Ecto neural progenitor cell (in vitro differentiated cells): ENCODE results near the gene RHCE.
"Not testable (repeated sequence)": the region's sequence is repeated elsewhere in the genome, so short reads cannot be mapped to it uniquely, and the experiment has no call there.

ENCODE experiments used
- DNase-seq: peaks from one replicate; pipeline ENCODE4 v3.0.0-alpha.2; 2018; ENCODE audit warnings: low spot score

RHCE gene

DNA sequence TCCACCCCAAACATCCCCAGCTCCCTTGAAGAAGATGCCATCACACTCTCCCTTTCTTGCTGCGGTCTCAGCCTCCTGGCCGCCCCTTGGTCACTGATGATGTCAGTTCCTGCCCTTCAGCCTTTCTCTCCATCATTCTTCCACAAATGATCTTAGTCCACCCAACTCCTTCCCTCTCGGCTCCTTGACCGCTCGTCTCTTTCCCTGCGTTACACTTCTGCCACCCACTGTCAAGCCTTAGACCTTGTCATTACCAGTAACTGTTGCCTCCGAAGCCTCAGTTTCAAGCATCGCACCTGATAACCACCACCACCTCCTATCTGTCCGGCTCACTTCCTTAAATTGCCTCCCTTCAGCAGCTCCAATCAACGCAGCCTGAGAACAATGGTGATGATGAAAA, 23.1 kb downstream of the RHCE start:
- DNase-seq = not testable (repeated sequence)

DNA sequence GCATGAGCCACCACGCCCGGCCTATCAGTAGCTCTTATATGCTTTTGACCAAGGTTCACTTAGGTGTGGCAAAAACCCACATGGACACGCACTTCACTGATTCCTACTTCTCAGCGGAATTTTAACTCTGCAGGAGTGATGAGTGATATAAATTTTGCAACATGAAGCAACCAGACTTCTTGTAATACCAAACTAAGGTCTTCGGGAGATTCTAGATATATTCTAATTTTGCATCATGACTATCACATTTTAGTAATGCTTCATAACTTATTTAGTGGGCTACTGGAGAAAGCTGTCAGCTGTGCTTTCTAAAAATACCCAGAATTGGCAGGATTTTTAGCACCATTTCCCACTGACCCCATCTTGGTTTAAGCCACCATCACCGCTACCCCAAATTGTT, 27.8 kb downstream of the RHCE start:
- DNase-seq = no peak

DNA sequence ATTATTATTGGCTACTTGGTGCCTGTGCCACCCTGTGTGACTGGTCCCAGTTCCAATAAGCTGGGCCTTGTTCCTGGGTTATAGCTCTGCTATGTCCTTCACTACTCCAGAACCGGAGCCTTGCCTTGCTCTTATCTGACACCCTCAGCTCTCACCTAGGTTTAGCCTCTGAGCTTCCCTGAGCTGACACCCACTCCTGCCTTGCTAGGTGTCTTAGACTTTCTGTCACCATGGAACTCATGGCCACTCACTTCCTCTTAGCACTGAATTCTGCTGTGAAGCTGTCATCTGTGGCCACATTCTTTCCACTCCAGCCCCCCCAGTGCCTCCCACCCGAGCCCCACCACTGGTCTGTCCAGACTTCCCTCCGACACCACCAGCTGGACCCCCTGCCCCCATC, 30.9 kb downstream of the RHCE start:
- DNase-seq = not testable (repeated sequence)

DNA sequence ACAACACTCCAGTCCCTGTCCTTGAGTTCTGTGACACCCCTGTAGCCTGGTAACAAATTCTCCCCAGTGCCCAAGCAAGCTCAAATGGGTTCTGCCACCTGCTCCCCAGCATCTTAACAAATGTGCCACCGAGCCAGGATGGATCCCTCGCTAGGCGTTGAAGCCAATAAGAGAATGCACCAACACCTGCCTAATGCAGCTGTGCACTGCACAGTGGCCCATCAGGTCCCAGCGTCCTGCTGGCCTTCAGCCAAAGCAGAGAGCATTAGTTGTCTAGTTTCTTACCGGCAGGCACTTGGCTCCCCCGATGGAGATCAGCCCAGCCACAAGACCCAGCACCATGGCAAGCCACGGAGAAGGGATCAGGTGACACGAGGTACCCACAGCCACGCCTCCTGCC, 31.9 kb downstream of the RHCE start:
- not testable (repeated sequence) for DNase-seq

DNA sequence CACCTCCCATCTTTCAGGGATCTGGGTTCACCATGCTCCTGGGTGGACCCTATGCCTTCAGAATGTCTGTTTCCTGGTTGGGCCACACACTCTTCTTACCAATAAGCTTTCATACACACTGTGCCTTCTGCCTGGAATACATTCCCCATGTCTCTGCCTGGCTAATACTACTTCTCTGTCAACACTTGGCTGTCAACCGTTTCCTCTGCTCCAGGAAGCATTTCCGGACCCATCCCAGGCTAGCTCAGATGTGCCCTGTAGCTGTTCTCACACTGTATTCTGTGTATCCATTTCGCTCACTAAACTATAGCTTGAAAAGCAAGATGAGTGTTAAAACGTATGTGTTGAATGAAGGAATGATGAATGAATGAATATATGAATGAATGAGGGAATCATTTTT, 33.5 kb downstream of the RHCE start:
- not testable (repeated sequence) for DNase-seq

DNA sequence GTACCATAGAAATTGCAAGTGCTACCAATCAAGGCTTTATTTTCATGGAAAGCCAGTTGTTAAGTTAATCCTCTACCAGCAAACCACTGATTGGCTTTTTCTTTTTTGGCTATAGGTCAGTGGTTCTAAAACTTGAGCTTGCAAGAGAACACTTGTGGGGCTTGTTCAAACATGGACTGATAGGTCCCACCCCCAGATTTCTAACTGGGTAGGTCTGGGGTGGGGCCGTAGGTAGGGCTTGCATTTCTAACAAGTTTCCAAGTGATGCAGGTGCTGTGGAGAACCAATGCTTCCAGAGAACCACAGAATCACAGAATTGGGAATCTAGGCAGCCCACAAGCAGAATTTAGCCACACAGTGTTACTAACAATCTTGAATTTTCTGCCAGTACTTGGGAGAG, 36.8 kb downstream of the RHCE start:
- DNase-seq = not testable (repeated sequence)

DNA sequence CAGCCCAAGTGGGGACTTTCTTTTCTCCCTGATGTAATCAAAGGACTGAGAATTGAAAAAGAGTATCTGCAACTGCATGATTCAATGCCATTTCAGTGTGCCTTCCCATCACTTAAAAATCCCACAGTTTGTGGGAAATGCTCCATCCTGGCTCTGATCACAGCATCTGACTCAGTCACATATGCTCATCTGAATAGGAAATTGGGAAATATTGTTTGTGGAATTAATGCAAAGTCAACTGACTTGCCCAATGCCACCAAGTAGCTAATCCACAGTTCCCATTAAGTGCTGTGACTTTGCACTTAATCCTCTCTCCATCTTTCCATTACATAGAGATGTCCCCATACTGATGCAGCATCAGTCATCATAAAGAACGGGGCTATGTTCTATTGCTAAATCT, 37.5 kb downstream of the RHCE start:
- not testable (repeated sequence) for DNase-seq

DNA sequence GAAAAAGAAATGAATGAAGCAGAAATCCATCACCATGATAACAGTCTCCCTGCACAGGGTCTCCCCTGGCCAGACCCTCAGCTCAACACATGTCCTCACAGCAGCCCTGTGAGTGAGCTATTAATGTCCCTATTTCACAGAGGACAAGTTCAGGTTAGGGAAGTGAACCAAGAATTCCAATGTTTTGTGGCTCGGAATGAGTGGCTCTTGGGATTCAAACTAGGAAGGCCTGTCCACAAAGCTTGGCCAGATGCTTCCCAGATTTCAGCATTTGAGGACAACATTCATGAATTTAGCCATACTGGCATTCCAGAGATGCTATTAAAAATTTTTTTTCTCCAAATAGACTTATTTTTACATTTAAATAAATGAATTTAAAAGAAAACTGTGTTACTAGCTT, 38.1 kb downstream of the RHCE start:
- DNase-seq = not testable (repeated sequence)

DNA sequence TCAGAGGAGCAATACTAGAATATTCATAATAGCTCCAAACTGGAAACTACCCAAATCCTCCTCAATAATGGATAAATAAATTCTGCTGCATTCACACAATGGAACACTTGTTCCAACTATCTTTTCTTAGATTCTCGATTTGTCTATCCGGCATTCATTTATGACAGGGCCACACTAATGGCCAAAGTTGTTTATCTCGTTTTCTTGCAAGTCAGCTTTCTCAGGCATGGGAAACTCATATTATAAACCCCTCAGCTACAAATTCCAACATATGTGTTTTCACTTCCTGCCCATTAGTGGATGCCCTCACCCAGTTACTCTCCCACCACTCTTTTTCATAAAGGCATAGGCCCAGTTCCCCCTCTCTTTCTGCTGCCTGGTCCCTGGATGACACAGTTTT, 42.3 kb downstream of the RHCE start:
- not testable (repeated sequence) for DNase-seq

DNA sequence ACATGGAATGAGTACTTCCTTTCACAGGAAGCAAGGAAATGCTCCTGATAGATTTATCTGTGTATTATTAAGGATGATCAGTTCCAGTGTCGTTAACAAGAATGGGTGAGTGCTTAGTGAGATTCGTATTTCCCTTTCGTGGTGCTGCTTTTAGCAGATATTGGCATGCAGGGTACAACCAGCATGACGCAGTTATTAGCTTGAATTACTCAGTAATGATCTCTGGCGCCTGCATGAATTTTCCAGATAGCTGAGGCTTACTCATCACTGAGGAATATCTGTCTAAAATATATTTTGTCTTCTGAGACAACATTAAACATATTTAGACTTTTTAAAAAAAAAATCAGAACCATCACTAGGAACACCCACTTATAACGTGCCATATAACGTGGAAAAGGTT, 48.9 kb downstream of the RHCE start:
- not testable (repeated sequence) for DNase-seq

DNA sequence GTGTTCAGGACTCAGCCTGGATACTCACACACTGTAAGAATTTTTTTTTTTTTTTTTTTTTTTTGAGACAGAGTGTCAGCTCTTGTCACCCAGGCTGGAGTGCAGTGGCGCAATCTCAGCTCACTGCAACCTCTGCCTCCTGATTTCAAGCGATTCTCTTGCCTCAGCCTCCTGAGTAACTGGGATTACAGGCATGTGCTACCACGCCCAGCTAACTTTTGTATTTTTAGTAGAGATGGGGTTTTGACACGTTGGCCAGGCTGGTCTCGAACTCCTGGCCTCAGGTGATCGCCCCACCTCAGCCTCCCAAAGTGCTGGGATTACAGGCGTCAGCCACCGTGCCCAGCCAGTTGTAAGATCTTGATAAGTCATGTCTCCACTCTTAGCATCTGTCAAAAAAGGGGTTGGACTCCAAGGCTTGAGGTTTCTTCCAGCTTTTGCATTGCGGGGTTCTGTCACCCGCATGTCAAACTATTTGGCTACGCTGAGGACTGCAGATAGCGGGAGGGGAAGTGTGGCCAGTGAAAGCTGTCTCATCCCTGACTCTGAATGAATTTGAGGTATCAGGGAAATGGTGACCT, 50.8 kb downstream of the RHCE start:
- DNase-seq = not testable (repeated sequence)

DNA sequence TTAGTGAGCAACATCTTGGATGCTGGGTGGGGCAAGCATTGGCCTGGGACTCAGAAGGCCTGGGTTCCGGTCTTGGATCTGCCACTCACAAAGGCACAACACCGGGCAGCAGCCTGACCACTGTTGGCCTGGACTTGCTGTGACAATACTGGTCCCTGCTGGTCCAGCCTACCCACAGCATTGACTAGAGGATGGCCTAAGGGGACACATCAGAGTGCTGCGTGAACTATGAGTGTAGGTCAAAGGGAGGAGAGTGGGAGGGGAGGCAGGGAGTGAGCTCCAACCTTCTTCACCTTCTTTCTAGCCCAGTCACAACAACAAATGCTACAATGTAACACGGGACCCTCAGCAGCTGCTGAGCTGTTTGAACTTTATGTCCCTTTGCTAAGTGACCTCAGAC, 51.4 kb downstream of the RHCE start:
- DNase-seq = no peak

DNA sequence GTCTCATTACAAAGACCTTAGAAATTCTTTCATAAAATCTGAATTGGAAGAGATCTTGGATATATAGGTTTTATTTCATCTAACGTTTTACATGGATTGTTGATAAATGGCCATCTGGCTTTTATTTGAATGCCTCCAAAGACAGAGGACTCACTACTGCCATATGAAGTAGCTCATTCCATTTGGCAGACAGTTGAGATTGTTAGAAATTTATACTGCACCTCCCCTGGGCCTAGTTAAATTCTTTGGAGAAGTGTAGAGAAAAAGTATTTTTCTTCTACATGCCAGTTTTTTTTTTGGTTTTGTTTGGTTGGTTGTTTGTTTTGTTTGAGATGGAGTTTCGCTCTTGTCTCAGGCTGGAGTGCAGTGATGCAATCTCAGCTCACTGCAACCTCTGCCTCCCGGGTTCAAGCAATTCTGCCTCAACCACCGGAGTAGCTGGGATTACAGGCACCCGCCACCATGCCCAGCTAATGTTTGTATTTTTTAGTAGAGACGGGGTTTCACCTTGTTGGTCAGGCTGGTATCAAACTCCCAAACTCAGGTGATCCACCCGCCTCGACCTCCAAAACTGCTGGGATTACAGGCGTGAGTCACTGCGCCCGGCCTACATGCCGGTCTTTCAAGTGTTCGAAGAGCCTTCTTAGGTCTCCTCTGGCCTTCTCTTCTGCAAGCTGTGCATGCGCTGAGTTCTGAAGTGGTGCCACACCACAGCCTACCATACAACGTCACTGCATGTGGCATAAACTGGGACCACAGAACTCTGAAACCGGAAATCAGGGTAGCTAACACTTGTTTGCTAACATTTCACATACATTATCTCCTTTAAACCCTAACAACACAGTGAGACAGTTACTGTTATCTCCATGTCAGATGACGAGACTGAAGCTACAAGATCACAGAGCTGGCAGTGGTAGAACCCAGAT, 57.7 kb downstream of the RHCE start:
- not testable (repeated sequence) for DNase-seq

DNA sequence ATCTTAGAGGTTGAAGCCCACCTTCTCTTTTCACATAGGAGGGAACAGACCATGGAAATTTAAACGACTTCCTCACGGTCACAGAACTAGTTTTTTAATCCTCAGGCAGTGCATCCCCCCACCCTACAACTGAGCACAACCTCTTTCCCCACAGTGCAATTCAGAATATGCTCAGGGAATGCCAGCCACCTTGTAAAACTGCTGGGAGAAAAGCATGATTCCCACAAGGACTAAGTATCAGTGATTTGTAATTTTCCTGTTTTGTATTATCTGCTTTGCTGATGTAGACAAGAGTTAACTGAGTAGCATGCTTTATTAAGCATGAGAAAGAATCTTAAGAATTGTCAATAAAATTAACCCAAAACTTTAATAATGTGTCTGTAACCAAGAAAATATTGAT, 58.7 kb downstream of the RHCE start:
- no peak for DNase-seq

DNA sequence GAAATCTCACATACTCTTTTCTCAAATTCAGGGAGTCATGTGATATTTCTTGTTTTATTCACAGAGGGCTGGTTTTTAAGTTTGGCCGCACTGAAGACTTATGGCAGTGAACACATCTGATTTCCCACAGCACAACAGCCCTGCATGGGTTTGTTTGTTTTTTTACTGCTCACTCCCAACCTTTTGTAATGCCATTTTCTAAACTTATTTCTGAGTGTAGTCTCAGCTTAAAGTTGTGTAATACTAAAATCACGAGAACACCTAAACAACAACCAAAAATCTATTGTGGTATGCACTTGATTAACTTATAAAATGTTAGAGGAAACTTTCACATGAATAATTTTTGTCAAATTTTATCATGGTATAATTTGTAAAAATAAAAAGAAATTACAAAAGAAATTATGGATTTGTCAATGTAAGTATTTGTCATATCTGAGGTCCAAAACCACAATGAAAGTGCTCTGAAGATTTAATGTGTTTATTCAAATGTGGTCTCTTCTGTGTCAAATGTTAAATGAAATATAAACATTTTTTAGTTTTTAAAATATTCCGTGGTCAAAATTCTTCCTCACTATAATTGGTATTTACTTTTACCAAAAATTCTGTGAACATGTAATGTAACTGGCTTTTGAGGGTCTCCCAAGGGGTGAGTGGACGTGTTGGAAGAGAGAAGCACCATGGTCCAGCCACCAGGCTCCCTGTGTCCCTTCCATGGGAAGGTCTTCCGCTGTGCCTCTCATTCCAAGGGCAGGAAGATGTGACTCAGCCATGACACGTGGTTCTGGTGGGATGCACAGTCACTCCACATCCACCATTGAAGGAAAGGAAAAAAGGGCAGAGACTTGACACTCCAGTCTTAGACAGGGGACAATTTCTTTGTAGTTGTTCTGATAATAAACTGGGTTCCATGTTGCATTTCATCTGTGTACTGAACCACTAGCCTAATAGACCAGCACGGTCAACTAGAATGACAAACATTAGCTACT, 59.7 kb downstream of the RHCE start:
- no peak for DNase-seq

DNA sequence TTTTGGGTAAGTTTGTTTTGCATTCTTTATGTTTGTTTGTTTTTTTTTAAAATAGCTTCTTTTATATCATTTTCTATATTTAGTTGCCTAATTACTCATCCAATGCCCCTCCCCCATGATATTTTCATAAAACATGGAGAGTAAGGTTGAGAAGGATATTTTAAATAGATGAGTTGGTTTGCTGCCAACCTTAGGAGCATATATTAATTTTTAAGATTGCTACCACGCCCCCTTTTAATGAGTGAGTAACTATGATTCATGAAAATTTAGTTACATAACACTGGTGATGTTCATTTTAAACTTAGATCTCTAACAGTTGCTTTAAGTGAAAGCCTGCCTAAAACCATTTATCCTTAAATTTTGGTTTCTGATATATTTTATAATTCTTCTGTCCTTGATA, 63.8 kb downstream of the RHCE start:
- DNase-seq = no peak

DNA sequence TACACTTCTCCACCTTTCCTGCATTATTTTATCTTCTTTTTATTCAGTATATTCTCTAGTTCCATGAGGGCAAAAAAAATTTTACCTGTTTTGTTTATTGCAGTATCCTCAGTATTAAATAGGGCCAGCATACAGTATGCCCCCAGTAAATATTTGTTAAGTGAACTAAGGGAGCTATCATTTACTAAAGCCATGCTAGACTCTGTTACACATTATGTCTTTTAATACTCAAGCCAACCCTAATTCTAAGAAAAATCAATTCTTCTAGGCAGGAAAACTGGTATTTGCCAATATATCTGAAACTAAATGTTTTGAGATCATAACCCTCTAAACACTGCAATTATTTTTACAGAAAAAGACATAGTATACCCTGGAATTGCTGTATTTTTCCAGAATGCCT, 64.2 kb downstream of the RHCE start:
- no peak for DNase-seq

DNA sequence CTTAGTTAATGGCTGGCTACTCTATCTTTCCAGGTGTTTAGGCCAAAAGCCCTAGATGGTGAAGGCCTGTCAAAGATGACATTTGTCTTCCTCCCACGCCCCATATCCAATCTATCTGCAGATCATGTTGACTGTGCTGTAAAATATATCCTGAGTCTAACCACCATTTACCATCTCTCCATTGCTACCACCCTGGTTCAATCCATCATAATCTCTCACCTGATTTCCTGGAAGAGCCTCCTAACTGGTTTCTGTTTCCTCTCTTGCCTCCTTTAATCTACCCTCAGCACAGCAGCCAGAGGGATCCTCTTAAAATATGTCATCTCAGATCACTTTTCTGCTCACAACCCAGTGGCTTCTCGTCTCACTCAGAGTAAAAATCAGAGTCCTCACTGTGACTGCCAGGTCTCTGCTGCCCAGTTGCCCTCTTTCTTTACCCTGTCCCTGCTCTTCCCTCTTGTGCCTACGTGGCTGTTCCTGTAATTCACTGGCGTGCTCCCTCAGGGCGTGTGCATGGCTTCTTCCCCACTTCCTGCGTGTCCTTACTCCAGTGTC, 64.7 kb downstream of the RHCE start:
- no peak for DNase-seq

DNA sequence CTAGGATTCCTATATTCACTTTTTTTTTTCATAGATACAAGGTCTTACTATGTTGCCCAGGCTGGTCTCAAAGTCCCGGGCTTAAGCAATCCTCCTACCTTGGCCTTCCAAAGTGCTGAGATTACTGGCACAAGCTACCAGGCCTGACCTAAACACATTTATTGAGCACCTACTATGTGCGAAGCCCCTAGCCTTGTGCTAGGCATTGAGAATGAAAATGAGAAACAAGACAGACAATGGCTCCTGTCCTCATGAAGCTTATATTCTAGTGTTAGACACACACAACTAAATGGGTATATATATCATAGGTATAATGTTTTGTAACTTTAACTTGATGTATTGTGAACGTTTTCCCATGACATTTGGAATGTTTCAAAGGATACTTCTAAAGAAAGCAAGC, 71.0 kb downstream of the RHCE start:
- DNase-seq = no peak

DNA sequence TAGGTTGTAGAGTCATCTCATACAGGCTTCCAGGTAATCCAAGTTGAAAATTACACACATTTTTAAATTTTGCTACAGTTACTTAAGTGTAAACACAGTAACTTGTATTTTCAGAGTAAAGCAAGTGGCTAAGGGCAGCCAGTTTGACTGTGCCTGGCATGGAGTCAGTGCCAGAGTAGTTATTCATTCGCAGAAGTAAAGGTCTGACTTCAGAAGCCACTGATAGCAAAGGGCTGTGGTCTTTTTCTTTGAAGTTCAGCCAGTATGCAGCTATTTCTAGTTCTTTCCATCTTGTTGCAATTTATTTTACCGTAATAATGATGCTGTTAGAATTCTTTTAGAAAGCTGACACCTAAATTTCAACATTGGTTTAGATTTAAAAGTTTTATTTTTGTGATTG, 73.1 kb downstream of the RHCE start:
- DNase-seq = no peak

DNA sequence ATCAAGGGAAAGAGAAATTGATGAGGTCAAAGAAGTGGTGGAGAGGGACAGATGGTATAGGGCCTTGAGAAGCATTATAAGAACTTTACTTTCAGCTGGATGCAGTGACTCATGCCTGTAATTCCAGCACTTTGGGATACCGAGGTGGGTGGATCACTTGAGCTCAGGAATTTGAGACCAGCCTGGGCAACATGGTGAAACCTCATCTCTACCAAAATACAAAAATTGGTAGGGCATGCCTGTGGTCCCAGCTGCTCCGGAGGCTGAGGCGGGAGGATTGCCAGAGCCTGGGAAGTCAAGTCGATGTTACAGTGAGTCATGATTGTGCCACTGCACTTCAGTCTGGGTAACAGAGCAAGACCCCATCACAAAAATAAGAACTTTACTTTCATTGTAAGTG, 76.8 kb downstream of the RHCE start:
- DNase-seq = no peak

DNA sequence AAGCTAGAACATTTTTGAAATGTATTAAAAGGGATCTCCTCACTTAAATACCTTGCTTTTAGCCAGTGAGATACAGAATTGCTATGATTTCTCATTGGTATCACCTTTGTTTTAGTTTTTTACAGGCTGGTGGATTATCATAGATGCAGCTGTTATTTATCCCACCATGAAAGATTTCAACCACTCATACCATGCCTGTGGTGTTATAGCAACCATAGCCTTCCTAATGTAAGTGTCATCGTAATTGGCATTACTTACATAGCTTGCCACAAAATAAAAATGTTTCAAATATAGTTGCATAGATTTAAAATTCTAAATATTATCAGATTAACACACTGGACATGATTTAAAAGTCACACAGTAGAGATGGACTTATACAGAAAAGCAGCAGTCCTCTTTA, 77.8 kb downstream of the RHCE start:
- no peak for DNase-seq
